Activated T-cell treated with anti-CD3 and anti-CD28 coated beads for 1 hour (primary cell): ENCODE results near the gene MTMR3.

Experiments used
- DNase-seq: peaks from one replicate; pipeline ENCODE4 v3.0.0-alpha.2; 2020; ENCODE audit warnings: low read depth

The MTMR3 gene

GRCh38 chr22:29870574-29870973, 12.4 kb upstream of the MTMR3 start:
- DNase-seq, result no peak

- no peak for DNase-seq
Observed at GRCh38 chr22:29871684-29872083, 11.3 kb upstream of the MTMR3 start.

GRCh38 chr22:29872144-29872893, 10.7 kb upstream of the MTMR3 start:
- no peak for DNase-seq

- DNase-seq, result no peak
Observed at GRCh38 chr22:29872989-29873388, 10.0 kb upstream of the MTMR3 start.

GRCh38 chr22:29873943-29874342, 9.0 kb upstream of the MTMR3 start:
- DNase-seq, result no peak

GRCh38 chr22:29877620-29878019, 5.4 kb upstream of the MTMR3 start:
- no peak for DNase-seq

- DNase-seq, result no peak
Observed at GRCh38 chr22:29879753-29880152, 3.2 kb upstream of the MTMR3 start.

GRCh38 chr22:29882716-29883044, 294 bp upstream of the MTMR3 start:
- DNase-seq, result no peak

GRCh38 chr22:29883775-29884097, 762 bp downstream of the MTMR3 start:
- no peak for DNase-seq

DNA sequence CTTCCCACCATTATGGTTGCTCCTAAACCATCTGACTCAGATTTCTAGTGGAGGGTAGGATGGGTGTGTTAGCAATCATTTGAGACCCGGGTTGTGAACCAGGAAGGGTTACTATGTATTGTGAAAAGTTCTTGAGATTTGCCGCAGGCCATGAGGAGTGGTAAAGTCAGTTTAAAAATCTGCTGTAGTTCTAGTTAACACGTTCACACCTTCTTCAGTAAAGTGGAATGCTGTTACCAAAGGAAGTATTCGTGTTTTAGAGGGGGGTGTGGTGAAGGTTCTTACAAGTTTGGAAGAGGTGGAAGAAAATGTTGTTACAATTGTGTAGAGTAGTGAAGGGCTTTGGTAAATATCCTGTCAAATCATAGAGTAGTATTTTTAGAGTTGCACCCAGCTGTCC, 2.6 kb downstream of the MTMR3 start:
- DNase-seq, result no peak

- no peak for DNase-seq
Observed at GRCh38 chr22:29886596-29886995, 3.6 kb downstream of the MTMR3 start.

GRCh38 chr22:29887358-29887757, 4.4 kb downstream of the MTMR3 start:
- no peak for DNase-seq

- no peak for DNase-seq
Observed at GRCh38 chr22:29890760-29891159, 7.8 kb downstream of the MTMR3 start.

DNA sequence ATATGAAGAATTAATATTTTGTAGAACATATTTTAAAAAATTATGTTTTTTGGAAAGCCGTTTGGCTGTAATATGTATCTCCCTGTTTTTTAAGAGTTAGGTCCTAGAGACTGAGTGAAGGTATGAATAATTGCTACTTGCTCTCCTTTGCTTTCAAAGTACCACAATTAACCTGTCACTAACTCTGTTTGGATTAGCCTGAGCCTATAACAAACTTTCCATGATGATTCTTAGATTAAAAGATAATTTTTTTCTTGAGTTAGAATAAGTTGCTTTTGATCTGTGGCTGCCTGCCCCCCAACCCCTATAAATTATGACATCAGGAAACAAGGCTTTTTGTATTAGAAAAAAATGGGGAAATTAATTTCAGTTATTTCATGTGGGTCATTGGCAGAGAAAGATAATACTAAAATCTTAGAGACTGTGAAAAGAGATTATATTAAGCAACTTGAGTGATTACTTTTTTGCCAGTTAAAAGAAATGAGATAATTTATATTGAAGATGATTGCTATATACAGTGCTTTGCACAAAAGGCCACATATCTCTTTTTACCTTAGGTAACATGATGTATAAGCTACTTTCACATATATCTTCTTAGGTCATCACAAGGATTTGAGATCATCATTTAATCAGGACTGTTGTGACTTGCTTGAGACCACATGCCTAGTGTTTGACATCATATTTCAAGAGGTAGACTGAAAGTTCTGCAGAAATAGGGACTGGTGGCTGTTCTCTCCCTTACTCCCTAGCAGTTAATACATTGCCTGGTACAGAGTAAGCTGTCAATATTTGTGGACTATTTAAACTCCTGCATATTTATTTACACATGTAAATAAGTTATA, 9.6 kb downstream of the MTMR3 start:
- no peak for DNase-seq

- no peak for DNase-seq
Observed at GRCh38 chr22:29901354-29901753, 18.4 kb downstream of the MTMR3 start.

GRCh38 chr22:29903371-29903770, 20.4 kb downstream of the MTMR3 start:
- DNase-seq, result no peak

DNA sequence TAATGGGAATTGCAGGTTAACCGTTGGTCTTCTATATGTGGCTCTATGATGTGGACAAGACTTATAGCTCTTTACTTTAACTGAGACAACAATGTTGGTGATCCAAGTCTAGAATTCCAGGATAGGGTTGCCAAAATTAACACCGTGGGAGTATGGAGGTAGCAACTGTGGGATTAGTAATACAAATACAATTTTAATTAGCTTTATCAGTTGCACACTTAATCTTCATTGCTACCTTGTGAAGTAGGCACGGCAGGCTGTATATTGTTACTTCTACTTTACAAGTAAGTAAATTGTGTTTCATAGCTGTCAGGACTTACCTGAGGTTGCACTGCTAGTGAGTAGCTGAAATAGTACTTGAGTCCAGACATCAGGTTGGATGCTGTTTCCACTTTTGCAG, 21.0 kb downstream of the MTMR3 start:
- no peak for DNase-seq

GRCh38 chr22:29907753-29908515, 25.0 kb downstream of the MTMR3 start:
- peak; percentile 5 for DNase-seq

- DNase-seq, result no peak
Observed at GRCh38 chr22:29912141-29912540, 29.2 kb downstream of the MTMR3 start.

DNA sequence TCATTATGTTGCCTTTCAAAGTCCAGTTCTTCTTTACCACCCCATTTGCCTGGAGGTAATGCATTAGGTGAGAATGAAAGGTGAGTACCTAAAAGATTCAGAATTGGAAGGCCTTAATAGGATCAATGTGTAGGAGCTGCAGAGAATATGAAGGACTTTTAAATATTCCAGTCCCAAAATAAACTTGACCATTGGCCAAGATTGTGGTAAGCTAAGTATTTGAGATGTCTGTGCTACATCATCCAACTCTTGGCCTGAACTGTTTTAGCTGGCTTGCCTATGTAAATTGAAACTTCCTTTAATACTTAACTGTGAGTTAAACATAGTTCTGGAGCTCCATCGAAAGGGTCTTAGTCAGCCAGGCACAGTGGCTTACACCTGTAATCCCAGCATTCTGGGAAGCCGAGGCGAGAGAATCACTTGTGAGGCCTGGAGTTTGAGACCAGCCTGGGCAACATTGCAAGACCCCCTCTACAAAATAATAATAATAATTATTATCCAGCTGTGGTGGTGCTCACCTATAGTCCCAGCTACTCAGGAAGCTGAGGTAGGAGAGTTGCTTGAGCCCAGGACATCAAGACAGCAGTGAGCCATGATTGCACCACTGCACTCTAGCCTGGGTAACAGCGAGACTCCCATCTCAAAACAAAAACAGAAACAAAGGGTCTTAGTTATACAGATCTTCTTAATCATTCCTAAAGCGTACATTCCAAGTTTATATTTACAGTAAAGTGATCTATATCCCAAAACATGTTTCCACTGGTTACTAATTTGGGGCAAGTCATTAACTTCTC, 29.8 kb downstream of the MTMR3 start:
- no peak for DNase-seq

- DNase-seq, result no peak
Observed at GRCh38 chr22:29914165-29914564, 31.2 kb downstream of the MTMR3 start.

DNA sequence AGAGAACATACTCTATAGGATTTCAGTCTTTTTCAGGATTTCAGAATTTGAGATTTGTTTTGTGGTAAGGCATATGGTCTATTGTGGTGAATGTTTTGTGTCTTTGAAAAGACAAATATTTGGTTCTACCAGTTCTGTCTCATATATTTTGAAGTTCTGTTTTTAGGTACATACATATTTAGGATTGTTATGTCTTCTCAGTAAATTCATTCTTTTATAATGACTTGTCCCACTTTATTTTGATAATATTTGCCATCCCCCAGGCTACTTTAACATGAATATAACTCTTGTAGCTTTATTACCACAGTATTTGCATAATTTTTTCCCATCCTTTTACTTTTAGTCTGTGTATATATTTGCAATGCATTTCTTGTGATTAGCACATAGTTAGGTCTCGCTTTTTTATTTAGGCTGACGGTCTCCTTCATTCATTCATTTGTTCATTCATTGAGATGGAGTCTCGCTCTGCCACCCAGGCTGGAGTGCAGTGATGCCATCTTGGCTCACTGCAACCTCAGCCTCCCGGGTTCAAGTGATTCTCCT, 32.1 kb downstream of the MTMR3 start:
- no peak for DNase-seq
